DND-41 (cell line): ENCODE results near the gene CST11.

Experiments
- ATAC-seq: fragments of 200-7000 bp; cut with Tn5 transposase; 3 replicates; pipeline ENCODE4 v1.9.1; 2021; ENCODE audit warnings: low read depth; ENCODE audit not compliant: insufficient read depth
- DNase-seq: peaks from one replicate; pipeline ENCODE4 v3.0.0-alpha.2; 2020
- H2AFZ ChIP-seq: 2 replicates; pipeline ENCODE4 v1.6.0; 2012; ENCODE audit warnings: low read depth, low read length
- H3K27ac ChIP-seq: 2 replicates; pipeline ENCODE4 v1.5.1; 2012; ENCODE audit warnings: low read length, inconsistent platforms
- H3K27me3 ChIP-seq: fragments of 200-600 bp; sonication (generic); 2 replicates; pipeline ENCODE4 v1.6.0; 2012; ENCODE audit warnings: low read length, mild to moderate bottlenecking, inconsistent platforms; ENCODE audit not compliant: insufficient read depth, poor library complexity
- H3K36me3 ChIP-seq: 2 replicates; pipeline ENCODE4 v1.5.1; 2012; ENCODE audit warnings: low read length, inconsistent platforms; ENCODE audit not compliant: insufficient read depth
- H3K4me1 ChIP-seq: 2 replicates; pipeline ENCODE4 v1.5.1; 2012; ENCODE audit warnings: mild to moderate bottlenecking, low read length; ENCODE audit not compliant: insufficient read depth
- H3K4me2 ChIP-seq: 2 replicates; pipeline ENCODE4 v1.6.0; 2012; ENCODE audit warnings: mild to moderate bottlenecking, moderate library complexity, low read length, inconsistent platforms; ENCODE audit not compliant: insufficient read depth
- H3K4me3 ChIP-seq, 2 experiments: fragments of 200-600 bp in 1 of 2; shearing (Covaris generic) in 1 of 2; 2 replicates each; pipeline ENCODE4 v1.5.1; 2012 to 2016; ENCODE audit warnings: inconsistent platforms in 2 of 2, low read length in 2 of 2, mild to moderate bottlenecking in 2 of 2, low read depth in 1 of 2, moderate library complexity in 1 of 2
- H3K79me2 ChIP-seq: 2 replicates; pipeline ENCODE4 v1.6.0; 2012; ENCODE audit warnings: low read length, inconsistent platforms; ENCODE audit not compliant: insufficient read depth
- H3K9ac ChIP-seq: 2 replicates; pipeline ENCODE4 v1.6.0; 2012; ENCODE audit warnings: low read depth, mild to moderate bottlenecking, inconsistent platforms, low read length, moderate library complexity
- H3K9me3 ChIP-seq: 2 replicates; pipeline ENCODE4 v1.5.1; 2012; ENCODE audit warnings: low read length, moderate library complexity, mild to moderate bottlenecking, inconsistent platforms; ENCODE audit not compliant: insufficient read depth, severe bottlenecking
- H4K20me1 ChIP-seq: 2 replicates; pipeline ENCODE4 v1.6.0; 2012; ENCODE audit warnings: low read length; ENCODE audit not compliant: insufficient read depth
- CTCF ChIP-seq: IDR thresholded peaks from 2 replicates; pipeline ENCODE4 v1.5.1; 2012; ENCODE audit warnings: borderline replicate concordance, low read length, moderate library complexity, mild to moderate bottlenecking; ENCODE audit not compliant: poor library complexity, severe bottlenecking; ENCODE audit errors: extremely low read depth
- EZH2 ChIP-seq: IDR thresholded peaks from 3 replicates; pipeline ENCODE4 v1.6.1; 2012; ENCODE audit warnings: borderline replicate concordance, low read depth, mild to moderate bottlenecking, moderate library complexity, low read length, inconsistent platforms; ENCODE audit not compliant: severe bottlenecking

CST11 gene

GRCh38 chr20:23452776-23453175, at the start of gene CST11:
Gene CST11 (minus strand): TSS chr20:23452876. CDS start chr20:23452811, 65 bp downstream.
- Histone ChIP-seq H3K4me2 (no peak within 1 kb of the TSS), H3K9me3 (no peaks in the 10 kb centered on the region), H3K36me3 (no peaks in the 10 kb centered on the region), H3K27me3 (no peaks in the 10 kb centered on the region), H3K4me1 (peaks cover 19% of the 10 kb centered on the region), H3K79me2 (no peaks in the 10 kb centered on the region), H3K4me3 (no peak within 1 kb of the TSS), H4K20me1 (no peaks in the 10 kb centered on the region), H2AFZ (no peak within 1 kb of the TSS), H3K27ac (no peak within 1 kb of the TSS), H3K9ac (no peak within 1 kb of the TSS)
- no peak for DNase-seq
- TF ChIP-seq EZH2, result no peak
- no peak for TF ChIP-seq CTCF
- ATAC-seq, result no peak

GRCh38 chr20:23501926-23502325, 49.2 kb upstream of the CST11 start:
- H2AFZ ChIP-seq, result no peak overlapping the region
- ATAC-seq (no peak), DNase-seq (no peak)
- no peak overlapping the region for H3K27ac ChIP-seq
- no peaks in the 10 kb centered on the region for H4K20me1 ChIP-seq
- H3K4me2 ChIP-seq, result no peak overlapping the region
- peaks cover 19% of the 10 kb centered on the region for H3K27me3 ChIP-seq
- H3K4me1 ChIP-seq, result no peaks in the 10 kb centered on the region
- TF ChIP-seq CTCF, result no peak
- TF ChIP-seq EZH2, result no peak
- no peaks in the 10 kb centered on the region for H3K36me3 ChIP-seq
- H3K9me3 ChIP-seq, result no peaks in the 10 kb centered on the region
- H3K4me3 ChIP-seq, result no peak overlapping the region
- H3K9ac ChIP-seq, result no peak overlapping the region
- no peaks in the 10 kb centered on the region for H3K79me2 ChIP-seq

- no peaks in the 10 kb centered on the region for H4K20me1 ChIP-seq
- no peaks in the 10 kb centered on the region for H3K4me1 ChIP-seq
- no peak overlapping the region for H2AFZ ChIP-seq
- H3K79me2 ChIP-seq, result no peaks in the 10 kb centered on the region
- no peaks in the 10 kb centered on the region for H3K36me3 ChIP-seq
- no peak for DNase-seq
- peaks cover 15% of the 10 kb centered on the region for H3K27me3 ChIP-seq
- H3K4me2 ChIP-seq, result no peak overlapping the region
- no peak for ATAC-seq
- peaks cover 4% of the 10 kb centered on the region for H3K9me3 ChIP-seq
- no peak overlapping the region for H3K27ac ChIP-seq
- no peak overlapping the region for H3K9ac ChIP-seq
- TF ChIP-seq CTCF (no peak), EZH2 (no peak)
- no peak overlapping the region for H3K4me3 ChIP-seq
Measured at GRCh38 chr20:23497536-23497935, 44.9 kb upstream of the CST11 start.

DNA sequence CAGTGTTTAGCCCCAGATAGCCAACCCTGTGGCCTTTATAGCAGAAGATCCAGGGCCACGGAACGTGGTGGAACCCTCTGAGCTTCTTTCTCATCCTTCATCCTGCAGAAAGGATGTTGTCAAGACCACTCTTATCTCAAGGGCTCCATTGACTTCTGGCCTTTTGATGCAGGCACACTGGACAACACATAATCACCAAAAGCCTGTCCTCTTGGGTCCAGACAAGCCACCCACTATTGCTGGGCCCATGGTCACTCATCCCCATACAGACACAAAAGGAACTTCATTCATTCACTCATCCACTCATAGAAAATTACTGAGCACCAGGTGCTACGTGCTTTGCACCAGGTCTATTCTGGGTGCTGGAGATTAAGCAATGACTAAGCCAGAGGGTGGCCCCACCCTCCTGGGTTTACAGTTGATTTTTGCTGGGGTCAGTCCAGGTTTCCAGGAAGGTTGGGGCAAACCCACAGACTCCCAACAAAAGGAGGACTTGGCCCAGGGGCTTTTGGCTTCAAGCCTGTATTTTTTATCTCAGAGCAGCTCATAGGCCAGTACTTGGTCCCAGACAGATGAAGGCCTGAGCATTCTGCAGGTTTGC, 40.6 kb upstream of the CST11 start:
- H3K9ac ChIP-seq, result no peak overlapping the region
- TF ChIP-seq CTCF (no peak), EZH2 (no peak)

More for the DNA sequence above, 40.6 kb upstream of the CST11 start:
- Histone ChIP-seq H2AFZ (no peak overlapping the region), H3K4me1 (no peaks in the 10 kb centered on the region), H3K4me2 (no peak overlapping the region), H3K4me3 (no peak overlapping the region), H3K9me3 (peaks cover 4% of the 10 kb centered on the region), H3K27me3 (peaks cover 4% of the 10 kb centered on the region), H4K20me1 (no peaks in the 10 kb centered on the region), H3K27ac (no peak overlapping the region), H3K79me2 (no peaks in the 10 kb centered on the region), H3K36me3 (no peaks in the 10 kb centered on the region)
- no peak for ATAC-seq
- no peak for DNase-seq
